IMR-90 (cell line): Measurements from ENCODE around the gene DUOX1.

Source experiments
- FOS ChIP-seq: fragments of 150-350 bp; IDR thresholded peaks from 2 replicates; pipeline ENCODE4 v1.6.1; 2016; ENCODE audit warnings: low read depth, low read length
- MAFK ChIP-seq: IDR thresholded peaks from 2 replicates; pipeline ENCODE4 v1.6.1; 2012; ENCODE audit warnings: low read depth, low read length, improper control_type of control experiment
- POLR2A ChIP-seq: IDR thresholded peaks from 2 replicates; pipeline ENCODE4 v1.6.1; 2012; ENCODE audit warnings: mild to moderate bottlenecking, low read depth, low read length
- RAD21 ChIP-seq: IDR thresholded peaks from 2 replicates; pipeline ENCODE4 v1.6.1; 2012; ENCODE audit warnings: low read length, improper control_type of control experiment
- SMC3 ChIP-seq: fragments of 150-350 bp; IDR thresholded peaks from 2 replicates; pipeline ENCODE4 v1.6.1; 2016; ENCODE audit warnings: low read depth, mild to moderate bottlenecking, antibody characterized with exemption, low read length, moderate library complexity
- TF ChIP-seq, protein P1 (sequence below): conservative IDR thresholded peaks from 2 replicates; pipeline ENCODE4 v1.5.1; 2012; ENCODE audit warnings: mild to moderate bottlenecking, low read depth, low read length, improper control_type of control experiment

DNA sequence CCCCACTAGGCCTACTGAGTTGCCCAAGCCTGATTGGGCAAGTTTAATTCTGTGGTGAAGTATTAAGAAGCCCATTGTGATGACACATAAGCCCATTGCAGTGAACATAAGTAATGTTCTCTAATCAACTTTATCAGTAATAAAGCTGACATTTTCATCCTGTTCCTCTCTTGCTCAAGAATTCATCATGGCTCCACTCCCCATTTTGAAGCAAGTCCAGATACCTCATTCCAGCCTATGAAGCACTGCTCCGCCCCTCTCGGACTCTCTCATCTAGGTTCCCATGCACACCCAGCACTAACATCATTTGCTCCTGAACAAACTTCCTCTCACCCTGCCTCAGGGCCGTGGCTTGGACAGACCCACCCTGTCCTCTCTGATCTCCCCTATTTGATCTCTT lies 47.5 kb downstream of the DUOX1 start:
- TF ChIP-seq POLR2A (no peak), FOS (no peak), RAD21 (no peak), MAFK (no peak), SMC3 (no peak)
- TF ChIP-seq, protein P1, sequence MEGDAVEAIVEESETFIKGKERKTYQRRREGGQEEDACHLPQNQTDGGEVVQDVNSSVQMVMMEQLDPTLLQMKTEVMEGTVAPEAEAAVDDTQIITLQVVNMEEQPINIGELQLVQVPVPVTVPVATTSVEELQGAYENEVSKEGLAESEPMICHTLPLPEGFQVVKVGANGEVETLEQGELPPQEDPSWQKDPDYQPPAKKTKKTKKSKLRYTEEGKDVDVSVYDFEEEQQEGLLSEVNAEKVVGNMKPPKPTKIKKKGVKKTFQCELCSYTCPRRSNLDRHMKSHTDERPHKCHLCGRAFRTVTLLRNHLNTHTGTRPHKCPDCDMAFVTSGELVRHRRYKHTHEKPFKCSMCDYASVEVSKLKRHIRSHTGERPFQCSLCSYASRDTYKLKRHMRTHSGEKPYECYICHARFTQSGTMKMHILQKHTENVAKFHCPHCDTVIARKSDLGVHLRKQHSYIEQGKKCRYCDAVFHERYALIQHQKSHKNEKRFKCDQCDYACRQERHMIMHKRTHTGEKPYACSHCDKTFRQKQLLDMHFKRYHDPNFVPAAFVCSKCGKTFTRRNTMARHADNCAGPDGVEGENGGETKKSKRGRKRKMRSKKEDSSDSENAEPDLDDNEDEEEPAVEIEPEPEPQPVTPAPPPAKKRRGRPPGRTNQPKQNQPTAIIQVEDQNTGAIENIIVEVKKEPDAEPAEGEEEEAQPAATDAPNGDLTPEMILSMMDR, result no peak
